Measurements from ENCODE around the gene DRAXIN. TPM values are rescaled to one million over a fixed set of nuclear protein-coding genes. Genes with fewer than 3 reads are reported as not detected.

Gene DRAXIN
- total RNA-seq, 2 donors from 2014 or later: not detected

DNA sequence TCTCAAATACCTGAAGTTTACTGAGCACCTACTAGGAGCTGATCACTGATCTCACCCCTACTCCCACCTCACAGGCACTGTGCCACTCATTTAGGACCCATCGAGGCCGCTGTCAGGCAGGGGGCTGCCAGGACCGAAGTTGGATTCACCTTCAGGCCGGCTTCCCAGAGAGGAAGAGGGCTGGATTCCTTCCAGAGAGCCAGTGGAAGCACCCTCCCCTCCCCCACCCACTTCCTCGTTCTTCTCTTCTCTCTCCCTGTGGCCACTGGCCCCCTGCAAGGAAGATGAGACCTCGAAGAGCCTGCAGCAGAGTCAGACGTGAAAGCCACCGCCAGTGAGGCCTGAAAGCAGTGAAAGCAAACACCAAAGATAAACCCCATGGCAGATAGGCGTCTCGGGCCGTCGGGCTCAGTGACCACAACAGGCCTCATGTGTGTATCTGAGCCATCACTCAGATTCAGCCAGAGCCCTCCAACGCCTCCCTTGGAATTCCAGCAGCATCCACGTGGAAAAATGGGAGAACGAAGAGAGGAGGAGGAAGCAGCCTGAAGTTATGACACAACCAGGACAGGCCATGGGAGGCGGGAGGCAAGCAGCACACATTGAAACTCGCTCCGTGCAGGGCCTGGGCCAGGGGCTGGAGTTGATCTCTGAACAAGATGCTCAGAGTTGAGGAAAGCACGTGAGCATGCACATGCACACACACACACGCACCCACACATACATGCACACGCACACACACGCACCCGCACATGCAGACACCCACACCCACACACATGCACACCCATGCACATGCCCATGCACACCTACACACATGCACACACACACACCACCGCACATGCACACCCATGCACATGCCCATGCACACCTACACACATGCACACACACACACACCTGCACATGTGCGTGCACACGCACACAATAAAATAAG, 38.3 kb downstream of the DRAXIN start:
- no peak for ATAC-seq
- H3K27ac ChIP-seq: peak overlapping the region in 1 of 4 donors; percentile 4
- WGBS, 2 donors: 52 to 56% methylated on average over 25 to 26 of the region's 26 CpGs
- no peak overlapping the region for H3K4me3 ChIP-seq
- H3K4me1 ChIP-seq: peaks cover 25% of the 10 kb centered on the region
- intact Hi-C loops (cut with DNase I): no loop called here
- no peaks in the 10 kb centered on the region for H3K9me3 ChIP-seq
- no peaks in the 10 kb centered on the region for H3K36me3 ChIP-seq (replicated peaks in 1 of 2; ENCODE audit: insufficient read depth in 1 of 2, low read depth in 2 of 2)
- DNase-seq: peak in 3 of 4 donors; percentile 29 to 47 (median 34)
- TF ChIP-seq, protein P1, sequence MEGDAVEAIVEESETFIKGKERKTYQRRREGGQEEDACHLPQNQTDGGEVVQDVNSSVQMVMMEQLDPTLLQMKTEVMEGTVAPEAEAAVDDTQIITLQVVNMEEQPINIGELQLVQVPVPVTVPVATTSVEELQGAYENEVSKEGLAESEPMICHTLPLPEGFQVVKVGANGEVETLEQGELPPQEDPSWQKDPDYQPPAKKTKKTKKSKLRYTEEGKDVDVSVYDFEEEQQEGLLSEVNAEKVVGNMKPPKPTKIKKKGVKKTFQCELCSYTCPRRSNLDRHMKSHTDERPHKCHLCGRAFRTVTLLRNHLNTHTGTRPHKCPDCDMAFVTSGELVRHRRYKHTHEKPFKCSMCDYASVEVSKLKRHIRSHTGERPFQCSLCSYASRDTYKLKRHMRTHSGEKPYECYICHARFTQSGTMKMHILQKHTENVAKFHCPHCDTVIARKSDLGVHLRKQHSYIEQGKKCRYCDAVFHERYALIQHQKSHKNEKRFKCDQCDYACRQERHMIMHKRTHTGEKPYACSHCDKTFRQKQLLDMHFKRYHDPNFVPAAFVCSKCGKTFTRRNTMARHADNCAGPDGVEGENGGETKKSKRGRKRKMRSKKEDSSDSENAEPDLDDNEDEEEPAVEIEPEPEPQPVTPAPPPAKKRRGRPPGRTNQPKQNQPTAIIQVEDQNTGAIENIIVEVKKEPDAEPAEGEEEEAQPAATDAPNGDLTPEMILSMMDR (IDR thresholded peaks at IDR 0.05): no peak
- no peak for TF ChIP-seq POLR2A (IDR thresholded peaks at IDR 0.05)
- H3K27me3 ChIP-seq: no peaks in the 10 kb centered on the region

DNA sequence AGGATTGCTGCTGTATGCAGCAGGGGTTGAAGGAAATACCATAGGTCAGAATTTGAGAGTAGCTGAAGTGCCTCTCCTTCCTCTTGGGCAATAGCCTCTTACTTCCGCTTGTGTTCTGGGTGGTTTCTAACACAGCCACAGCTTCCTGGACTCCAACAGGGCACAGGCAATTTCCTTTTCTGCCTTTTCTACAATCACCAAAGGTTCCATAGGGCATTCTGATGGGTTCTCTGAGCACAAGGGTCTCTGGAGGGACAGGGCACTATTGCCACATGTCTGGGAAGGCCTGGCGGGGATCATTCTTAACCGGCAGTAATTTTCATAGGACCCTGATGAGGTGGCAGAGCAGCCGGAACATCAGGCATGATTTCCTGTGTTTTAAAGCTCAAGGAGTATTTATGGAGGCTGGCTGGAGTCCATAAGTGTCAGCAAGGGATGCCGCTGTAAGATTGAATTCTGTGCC, 39.0 kb downstream of the DRAXIN start:
- DNase-seq (peak in 1 of 4 donors; percentile 58), ATAC-seq (peak; percentile 28)
- 63 to 77% methylated on average over 5 of the region's 5 CpGs for WGBS, 2 donors
- intact Hi-C loops (cut with DNase I): no loop called here
- Histone ChIP-seq H3K27ac (peak overlapping the region in 1 of 4 donors; percentile 66), H3K36me3 (replicated peaks in 1 of 2; ENCODE audit: insufficient read depth in 1 of 2, low read depth in 2 of 2) (no peaks in the 10 kb centered on the region), H3K9me3 (no peaks in the 10 kb centered on the region), H3K4me1 (peaks cover 25% of the 10 kb centered on the region), H3K4me3 (no peak overlapping the region), H3K27me3 (no peaks in the 10 kb centered on the region)
- TF ChIP-seq POLR2A (IDR thresholded peaks at IDR 0.05): no peak
- TF ChIP-seq, protein P1 (IDR thresholded peaks at IDR 0.05): no peak

DNA sequence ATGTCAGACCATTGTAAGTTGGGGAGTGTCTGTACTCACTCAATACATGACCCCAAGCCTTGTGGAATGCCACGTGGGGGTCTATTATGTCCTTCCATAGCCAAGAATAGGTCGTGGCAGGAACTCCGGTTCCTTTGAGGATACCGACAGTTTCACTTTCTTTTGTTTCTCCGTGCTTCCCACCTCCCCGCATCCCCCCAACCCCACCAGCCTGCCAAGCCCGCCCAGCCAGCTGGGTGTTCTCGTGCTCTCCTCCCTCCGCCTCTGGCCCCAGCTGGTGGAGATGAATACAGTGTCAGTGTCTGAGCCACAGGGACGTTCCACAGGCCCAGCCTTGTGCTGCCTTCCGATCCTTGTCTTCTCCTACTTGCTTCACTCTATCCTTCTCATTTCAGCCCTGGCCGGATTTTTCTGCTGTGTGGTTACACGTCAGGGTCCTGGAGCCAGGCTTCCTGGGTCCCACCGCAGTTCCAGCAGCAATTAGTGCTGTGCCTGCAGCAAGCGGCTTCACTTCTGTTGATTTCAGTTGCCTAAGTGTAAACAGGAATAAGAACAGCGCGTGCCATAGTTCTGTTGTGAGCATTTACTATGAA, 40.3 kb downstream of the DRAXIN start:
- TF ChIP-seq POLR2A (IDR thresholded peaks at IDR 0.05): no peak
- TF ChIP-seq, protein P1 (IDR thresholded peaks at IDR 0.05): no peak
- whole genome bisulfite sequencing, 2 donors: 46 to 47% methylated on average over 14 to 15 of the region's 17 CpGs
- Histone ChIP-seq H3K27ac (peak overlapping the region in 2 of 4 donors; percentile 64 to 66), H3K4me1 (peaks cover 27% of the 10 kb centered on the region), H3K4me3 (no peak overlapping the region), H3K27me3 (no peaks in the 10 kb centered on the region), H3K9me3 (no peaks in the 10 kb centered on the region), H3K36me3 (replicated peaks in 1 of 2; ENCODE audit: insufficient read depth in 1 of 2, low read depth in 2 of 2) (no peaks in the 10 kb centered on the region)
- DNase-seq (peak in 3 of 4 donors; percentile 48 to 55 (median 51)), ATAC-seq (peak; percentile 18)
- intact Hi-C loops (cut with DNase I): no loop called here

DNA sequence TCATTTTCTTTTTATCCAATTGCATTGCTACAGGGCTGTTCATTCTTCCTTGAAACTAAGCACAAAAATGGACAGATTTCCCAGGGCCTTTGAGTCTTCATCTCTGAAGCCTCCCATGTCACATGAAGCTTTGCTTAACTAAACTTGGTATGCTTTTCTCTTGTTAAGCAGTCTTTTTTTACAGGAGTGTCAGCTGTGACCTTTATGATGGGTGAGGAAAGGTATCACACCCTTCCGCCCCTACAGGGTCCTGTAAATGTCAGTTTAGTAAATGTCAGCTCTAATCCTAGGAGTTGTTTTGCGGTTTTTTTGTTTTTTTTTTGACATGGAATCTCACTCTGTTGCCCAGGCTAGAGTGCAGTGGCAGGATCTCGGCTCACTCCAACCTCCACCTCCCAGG, 41.8 kb downstream of the DRAXIN start:
- Histone ChIP-seq H3K36me3 (replicated peaks in 1 of 2; ENCODE audit: insufficient read depth in 1 of 2, low read depth in 2 of 2) (no peaks in the 10 kb centered on the region), H3K27me3 (no peaks in the 10 kb centered on the region), H3K4me1 (peaks cover 40% of the 10 kb centered on the region), H3K9me3 (no peaks in the 10 kb centered on the region), H3K27ac (no peak overlapping the region), H3K4me3 (no peak overlapping the region)
- DNase-seq (no peak), ATAC-seq (no peak)
- no peak for TF ChIP-seq POLR2A (IDR thresholded peaks at IDR 0.05)
- TF ChIP-seq, protein P1 (IDR thresholded peaks at IDR 0.05): no peak
- WGBS, 2 donors: 87 to 96% methylated on average over 3 of the region's 3 CpGs
- intact Hi-C loops (cut with DNase I): no loop called here

All from body of pancreas (tissue), 4 donors.